Adipose tissue (tissue), 3 donors: ENCODE results near the gene ARMC7. TPM values are rescaled to one million over a fixed set of nuclear protein-coding genes. Genes with fewer than 3 reads are reported as not detected.

ENCODE experiments used
- H3K27ac ChIP-seq: one replicate; pipeline ENCODE4 v1.5.1; 2013; ENCODE audit warnings: low read depth, low read length
- WGBS, 3 donors: extraction: QIAGEN DNeasy Blood & Tissue Kit; methylation state at CpG; one replicate each; pipeline ENCODE4 v1.1.7; 2013; 5-methylcytosine and 5-hydroxymethylcytosine counted together
- polyA plus RNA-seq, 3 donors: library from polyadenylated mRNA; stranded (reverse); fragments of 200-250 nt; gene quantifications; one replicate each; pipeline ENCODE4 v1.2.3, GENCODE V29; 2013
- donor health status: healthy with polysubstance abuse.
- donor health status: Bipolar disorder and iron deficiency.
- donor health status: healthy.

Gene ARMC7
- polyA plus RNA-seq, 3 donors = 2.9 to 6.1 (median 4.2) TPM

GRCh38 chr17:75093548-75094158 is 16.1 kb upstream of the ARMC7 start:
- 86 to 90% (median 87%) methylated on average over 18 of the region's 18 CpGs for WGBS, 3 donors
- no peak overlapping the region for H3K27ac ChIP-seq

GRCh38 chr17:75094871-75095399 is 14.8 kb upstream of the ARMC7 start:
- no peak overlapping the region for H3K27ac ChIP-seq
- WGBS, 3 donors = 72 to 79% (median 73%) methylated on average over 15 to 16 of the region's 16 CpGs

- 25 to 37% (median 30%) methylated on average over 14 of the region's 14 CpGs for WGBS, 3 donors
- no peak overlapping the region for H3K27ac ChIP-seq
These were observed 13.6 kb upstream of the ARMC7 start for GRCh38 chr17:75096082-75096625.

GRCh38 chr17:75097865-75098264 is 11.9 kb upstream of the ARMC7 start:
- no peak overlapping the region for H3K27ac ChIP-seq
- WGBS, 3 donors = 52 to 98% (median 97%) methylated on average over 7 of the region's 7 CpGs

GRCh38 chr17:75098861-75099260 is 10.9 kb upstream of the ARMC7 start:
- H3K27ac ChIP-seq = no peak overlapping the region
- 92 to 97% (median 96%) methylated on average over 7 of the region's 7 CpGs for WGBS, 3 donors

- WGBS, 3 donors = 95 to 98% (median 96%) methylated on average over 31 of the region's 31 CpGs
- H3K27ac ChIP-seq = no peak overlapping the region
These were observed 9.7 kb upstream of the ARMC7 start for GRCh38 chr17:75099881-75100595.

GRCh38 chr17:75102385-75102821 is 7.4 kb upstream of the ARMC7 start:
- no peak overlapping the region for H3K27ac ChIP-seq
- 41 to 71% (median 45%) methylated on average over 11 to 12 of the region's 12 CpGs for WGBS, 3 donors

GRCh38 chr17:75103601-75104554 is 5.9 kb upstream of the ARMC7 start:
- 79 to 89% (median 88%) methylated on average over 13 to 14 of the region's 14 CpGs for WGBS, 3 donors
- H3K27ac ChIP-seq = no peak overlapping the region

GRCh38 chr17:75105126-75106080 is 4.4 kb upstream of the ARMC7 start:
- no peak overlapping the region for H3K27ac ChIP-seq
- 49 to 67% (median 63%) methylated on average over 18 to 20 of the region's 20 CpGs for WGBS, 3 donors

- WGBS, 3 donors = 81 to 89% (median 86%) methylated on average over 2 of the region's 2 CpGs
- no peak overlapping the region for H3K27ac ChIP-seq
These were observed 1.6 kb upstream of the ARMC7 start for GRCh38 chr17:75108193-75108592.

GRCh38 chr17:75109046-75109406 is 743 bp upstream of the ARMC7 start:
- WGBS, 3 donors = 6 to 24% (median 7%) methylated on average over 22 of the region's 22 CpGs
- no peak overlapping the region for H3K27ac ChIP-seq

- no peak overlapping the region for H3K27ac ChIP-seq
- 19 to 24% (median 21%) methylated on average over 35 to 40 of the region's 40 CpGs for WGBS, 3 donors
These were observed 617 bp downstream of the ARMC7 start for GRCh38 chr17:75110234-75110937.

- 70 to 90% (median 83%) methylated on average over 7 of the region's 7 CpGs for WGBS, 3 donors
- H3K27ac ChIP-seq = no peak overlapping the region
These were observed 2.1 kb downstream of the ARMC7 start for GRCh38 chr17:75111777-75112335.

GRCh38 chr17:75113798-75114551 is 4.2 kb downstream of the ARMC7 start:
- 2 to 4% (median 2%) methylated on average over 22 of the region's 22 CpGs for WGBS, 3 donors
- no peak overlapping the region for H3K27ac ChIP-seq

GRCh38 chr17:75114552-75115314 is 5.0 kb downstream of the ARMC7 start:
- WGBS, 3 donors = 26 to 40% (median 31%) methylated on average over 19 of the region's 19 CpGs
- H3K27ac ChIP-seq = no peak overlapping the region
